ENCODE results near the gene TSHB.
A peak's percentile ranks its signal among the peaks of the same experiment; 100 is the strongest.
"Not testable (repeated sequence)": the region's sequence is repeated elsewhere in the genome, so short reads cannot be mapped to it uniquely, and the experiment has no call there.

TSHB gene
- total RNA-seq: 0 reads per million in 18 experiments

DNA sequence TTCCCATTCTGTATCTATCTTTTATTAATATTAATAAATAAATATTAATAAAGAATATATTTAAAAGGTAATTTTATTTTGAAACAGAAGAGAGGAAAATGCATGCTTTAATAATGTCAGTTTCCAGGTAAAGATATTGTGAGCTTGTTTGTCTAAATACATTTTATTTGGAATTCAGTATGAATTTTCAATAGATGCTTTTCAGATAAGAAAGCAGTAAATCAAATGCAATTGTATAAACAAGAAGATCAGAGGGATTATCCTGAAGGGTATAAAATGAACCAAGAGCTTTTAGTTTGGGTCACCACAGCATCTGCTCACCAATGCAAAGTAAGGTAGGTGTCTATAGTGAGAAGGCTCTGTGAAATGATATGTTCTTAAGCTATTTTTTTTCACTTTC, at the start of gene TSHB:
TSS of gene TSHB (plus strand) at position 301 of the 400 bp plus-strand sequence. CDS start 3,537 bp downstream, outside the sequence.
- no peak for DNase-seq

DNA sequence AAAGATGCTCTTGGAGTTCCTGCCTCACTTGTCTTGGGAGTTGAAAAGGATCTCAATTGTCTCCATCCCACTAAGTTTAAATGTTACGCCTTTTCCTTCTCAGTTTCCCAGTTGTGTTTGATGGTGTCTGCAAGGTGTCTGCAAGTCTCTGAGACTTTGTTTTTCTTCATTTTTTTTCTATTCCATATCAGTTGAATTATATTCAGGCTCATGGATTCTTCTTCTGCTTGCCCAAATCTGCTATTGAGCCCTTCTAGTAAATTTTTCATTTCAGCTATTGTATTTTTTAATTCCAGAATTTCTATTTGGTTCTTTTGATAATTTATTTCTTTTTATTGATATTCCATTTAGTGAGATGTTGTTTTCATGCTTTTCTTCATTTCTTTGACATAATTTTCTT, 47.4 kb upstream of the TSHB start:
- DNase-seq: no peak

DNA sequence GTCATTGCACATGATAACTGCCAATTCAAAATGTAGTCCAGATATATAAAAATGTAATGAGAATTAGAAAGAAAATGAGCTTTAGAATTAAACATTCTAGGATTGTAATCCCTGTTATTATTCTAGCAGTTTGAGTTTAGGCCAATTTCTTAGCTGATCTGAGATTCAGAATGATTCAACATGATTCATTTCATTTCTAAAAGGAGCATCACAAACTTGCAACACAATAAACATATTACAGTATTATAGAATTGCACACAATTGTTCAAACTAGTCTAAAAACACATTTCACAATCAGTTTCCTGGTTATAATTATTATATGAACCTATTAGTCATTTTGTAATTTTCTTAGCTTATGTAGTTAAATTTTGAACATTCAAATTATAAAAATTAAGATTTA, 43.3 kb upstream of the TSHB start:
- DNase-seq: no peak

DNA sequence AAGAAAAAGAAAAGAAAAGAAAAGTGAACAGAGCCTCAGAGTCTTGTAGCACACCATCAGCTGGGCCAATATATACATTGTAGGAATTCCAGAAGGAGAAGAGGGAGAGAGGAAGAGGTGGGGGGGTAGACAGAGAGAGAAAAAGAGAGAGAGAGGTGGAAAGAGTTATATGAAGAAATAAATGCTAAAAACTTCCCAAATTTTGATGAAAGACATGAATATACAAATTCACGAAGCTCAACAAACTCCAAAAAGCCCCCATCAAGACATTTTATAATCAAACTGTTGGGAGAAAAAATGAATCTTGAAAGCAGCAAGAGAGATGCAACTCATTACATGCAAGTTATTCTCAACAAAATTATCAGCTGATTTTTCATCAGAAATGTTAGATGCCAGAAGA, 41.5 kb upstream of the TSHB start:
- no peak for DNase-seq

DNA sequence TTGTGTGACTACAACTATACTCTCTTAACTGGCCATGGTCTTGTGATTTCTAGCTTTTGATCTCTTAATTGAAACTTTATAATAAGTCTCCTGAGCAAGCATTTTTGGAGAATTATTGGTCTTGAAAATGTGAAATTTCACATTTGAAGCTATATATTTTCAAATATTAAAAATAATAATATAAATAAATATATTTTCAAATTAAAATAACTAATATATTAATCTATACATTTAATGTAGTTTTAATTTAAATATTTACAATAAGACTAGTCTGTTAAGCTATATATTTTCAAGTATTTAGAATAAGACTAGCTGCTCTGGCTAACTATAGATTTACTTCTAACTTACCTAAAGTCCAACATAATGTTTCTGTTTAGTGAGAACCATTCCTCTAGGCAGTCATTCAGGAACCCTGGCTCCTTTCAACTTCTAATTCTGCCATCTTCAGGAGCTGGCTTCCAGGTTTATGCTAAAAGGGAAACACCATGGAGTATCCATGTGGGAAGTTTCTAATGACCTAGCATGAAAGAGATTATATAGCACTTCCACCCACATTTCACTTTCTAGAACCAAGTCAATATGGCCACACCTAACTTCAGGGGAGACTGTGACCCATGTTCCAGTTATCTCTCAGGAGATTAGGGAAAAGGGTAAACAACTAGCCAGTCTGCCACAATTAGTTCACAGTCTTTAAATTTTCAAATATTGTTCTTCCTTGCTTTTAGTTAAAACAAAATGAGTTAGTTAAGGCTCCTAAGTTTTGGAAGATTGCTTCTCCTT, 31.9 kb upstream of the TSHB start:
- DNase-seq: no peak

DNA sequence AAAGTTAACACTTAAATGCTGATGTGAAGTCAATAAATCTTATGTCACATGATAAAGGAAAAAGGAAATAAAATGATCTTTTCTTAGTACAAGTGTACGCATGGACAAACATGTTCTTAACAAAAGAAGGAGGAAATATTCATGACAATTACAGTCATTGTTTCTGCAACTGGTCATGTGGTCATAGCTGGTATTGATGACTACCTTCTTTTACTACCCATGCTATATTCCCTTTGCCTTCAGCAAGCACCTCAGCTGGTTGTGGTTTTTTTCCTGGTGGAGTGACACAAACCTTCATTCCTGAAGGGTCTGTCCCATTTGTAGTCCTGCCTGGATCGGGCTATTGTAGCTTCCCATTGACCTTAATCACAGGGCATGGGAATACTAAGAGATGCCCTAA, 23.4 kb upstream of the TSHB start:
- no peak for DNase-seq

DNA sequence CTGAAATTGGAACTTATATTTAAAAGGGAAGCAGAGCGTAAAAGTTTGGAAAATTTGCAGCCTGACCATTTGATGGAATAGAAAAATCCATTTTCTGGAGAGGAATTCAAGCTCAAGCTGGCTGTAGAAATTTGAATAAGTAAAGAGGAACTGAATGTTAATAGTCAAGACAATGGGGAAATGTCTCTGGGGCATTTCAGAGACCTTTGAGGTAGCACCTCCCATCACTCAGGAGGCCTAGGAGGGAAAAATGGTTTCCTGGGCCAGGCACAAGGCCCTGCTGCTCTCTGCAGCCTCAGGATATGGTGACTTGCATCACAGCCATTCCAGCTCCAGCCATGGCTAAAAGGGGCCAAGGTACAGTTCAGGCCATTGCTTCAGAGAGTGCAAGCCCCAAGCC, 17.6 kb upstream of the TSHB start:
- DNase-seq: peak in 1 of 2 donors; percentile 22

DNA sequence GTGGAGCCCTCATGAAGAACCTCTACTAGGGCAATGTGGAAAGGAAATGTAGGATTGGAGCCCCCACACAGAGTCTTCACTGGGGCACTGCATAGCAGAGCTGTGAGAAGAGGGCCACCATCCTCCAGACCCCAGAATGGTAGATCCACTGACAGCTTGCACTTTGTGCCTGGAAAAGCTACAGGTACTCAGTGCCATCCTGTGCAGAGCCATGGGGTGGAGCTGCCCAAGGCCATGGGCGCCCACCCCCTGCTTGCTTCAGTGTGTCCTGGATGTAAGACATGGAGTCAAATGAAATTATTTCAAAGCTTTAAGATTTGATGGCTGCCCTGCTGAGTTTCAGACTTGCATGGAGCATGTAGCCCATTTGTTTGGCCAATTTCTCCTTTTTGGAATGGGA, 17.2 kb upstream of the TSHB start:
- no peak for DNase-seq

DNA sequence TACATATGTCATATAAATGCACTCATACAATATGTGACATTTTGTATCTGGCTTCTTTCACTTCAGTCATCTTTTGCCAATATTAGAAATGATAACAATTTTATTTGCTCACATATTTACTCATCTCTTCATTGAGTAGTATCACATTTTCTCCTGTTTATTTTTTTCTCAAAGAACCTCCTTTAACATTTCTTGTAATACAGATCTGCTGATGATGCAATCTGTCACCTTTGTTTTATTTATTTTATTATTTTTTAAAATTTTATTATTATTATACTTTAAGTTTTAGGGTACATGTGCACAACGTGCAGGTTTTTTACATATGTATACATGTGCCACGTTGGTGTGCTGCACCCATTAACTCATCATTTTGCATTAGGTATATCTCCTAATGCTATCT, 15.8 kb upstream of the TSHB start:
- DNase-seq: no peak

DNA sequence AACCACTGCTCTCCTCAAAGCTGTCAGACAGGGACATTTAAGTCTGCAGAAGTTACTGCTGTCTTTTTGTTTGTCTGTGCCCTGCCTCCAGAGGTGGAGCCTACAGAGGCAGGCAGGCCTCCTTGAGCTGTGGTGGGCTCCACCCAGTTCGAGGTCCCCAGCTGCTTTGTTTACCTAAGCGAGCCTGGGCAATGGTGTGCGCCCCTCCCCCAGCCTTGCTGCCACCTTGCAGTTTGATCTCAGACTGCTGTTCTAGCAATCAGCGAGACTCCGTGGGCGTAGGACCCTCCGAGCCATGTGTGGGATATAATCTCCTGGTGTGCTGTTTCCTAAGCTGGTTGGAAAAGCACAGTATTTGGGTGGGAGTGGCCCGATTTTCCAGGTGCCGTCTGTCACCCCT, 10.1 kb upstream of the TSHB start:
- not testable (repeated sequence) for DNase-seq

DNA sequence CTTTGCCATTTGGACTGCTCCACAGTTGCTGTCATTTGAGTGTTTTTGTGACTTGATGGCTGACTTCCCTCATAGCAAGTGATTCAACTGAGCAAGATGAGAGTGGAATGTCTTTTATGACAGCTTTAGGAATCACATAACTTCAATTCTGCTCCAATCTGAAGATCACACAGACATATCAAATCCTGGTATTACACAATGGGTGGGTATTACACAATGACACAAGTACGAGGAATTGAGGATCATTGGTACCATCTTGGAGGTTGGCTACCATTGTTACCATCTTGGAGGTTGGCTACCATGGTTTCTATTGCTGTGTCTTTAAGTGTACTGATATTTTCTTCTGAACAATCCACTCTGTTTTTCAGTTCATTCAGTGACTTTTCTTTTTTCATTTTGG, 8.5 kb upstream of the TSHB start:
- no peak for DNase-seq

DNA sequence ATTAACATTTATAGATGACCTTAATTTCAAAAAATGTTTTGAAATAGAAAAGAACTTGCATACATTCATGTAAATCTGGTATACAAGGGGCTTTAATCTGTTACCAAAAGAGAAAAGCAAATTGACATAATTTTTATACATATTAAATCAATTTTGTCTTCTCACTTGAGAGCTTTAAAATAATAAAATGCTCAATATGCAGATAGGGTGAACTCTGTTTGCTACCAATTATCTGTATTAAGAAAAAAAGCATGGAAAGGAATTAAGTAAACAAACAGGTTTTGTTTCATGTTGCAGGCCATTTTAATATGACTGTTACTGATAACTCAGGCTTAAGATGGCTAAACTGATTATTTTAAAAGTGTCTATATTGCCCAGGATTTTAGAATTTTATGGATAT, 6.0 kb upstream of the TSHB start:
- DNase-seq: no peak

DNA sequence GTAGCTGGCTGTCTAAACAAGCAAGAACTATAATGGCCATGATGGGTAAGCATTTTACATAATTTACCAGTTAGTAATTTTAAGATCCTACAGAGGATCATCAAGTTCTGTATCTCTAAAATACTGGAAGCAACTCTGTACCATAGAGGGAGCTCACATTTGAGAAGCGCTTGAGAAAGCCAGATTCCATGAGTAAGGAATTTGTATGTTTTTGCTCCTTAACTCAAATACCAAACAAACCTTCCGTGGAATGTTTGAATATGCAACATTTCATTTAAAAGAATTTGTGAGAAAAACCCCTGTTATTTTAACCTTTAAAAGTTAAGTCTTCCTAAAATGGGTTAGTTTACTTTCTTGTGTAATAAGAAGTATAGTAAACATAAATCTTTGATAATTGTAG, 2.0 kb downstream of the TSHB start:
- DNase-seq: no peak

DNA sequence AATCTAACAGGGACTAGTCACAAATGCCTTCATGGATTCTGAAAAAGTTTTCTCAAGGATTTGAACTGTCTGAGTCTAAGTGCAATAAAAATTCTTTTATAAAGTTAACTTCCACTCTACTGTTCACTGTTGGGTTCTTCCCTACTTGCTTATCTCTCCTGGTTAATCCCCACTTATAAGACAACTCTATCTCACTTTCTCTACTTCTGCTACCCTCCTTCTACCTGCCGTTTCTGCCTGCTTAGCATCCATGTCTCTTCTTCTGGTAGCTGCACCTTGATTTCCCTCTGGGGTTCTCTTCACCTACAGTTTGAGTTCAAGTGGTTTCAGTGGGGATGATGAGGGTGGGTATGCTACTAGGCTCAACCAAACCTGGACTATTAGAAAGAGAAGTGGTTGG, 6.0 kb downstream of the TSHB start:
- DNase-seq: no peak

DNA sequence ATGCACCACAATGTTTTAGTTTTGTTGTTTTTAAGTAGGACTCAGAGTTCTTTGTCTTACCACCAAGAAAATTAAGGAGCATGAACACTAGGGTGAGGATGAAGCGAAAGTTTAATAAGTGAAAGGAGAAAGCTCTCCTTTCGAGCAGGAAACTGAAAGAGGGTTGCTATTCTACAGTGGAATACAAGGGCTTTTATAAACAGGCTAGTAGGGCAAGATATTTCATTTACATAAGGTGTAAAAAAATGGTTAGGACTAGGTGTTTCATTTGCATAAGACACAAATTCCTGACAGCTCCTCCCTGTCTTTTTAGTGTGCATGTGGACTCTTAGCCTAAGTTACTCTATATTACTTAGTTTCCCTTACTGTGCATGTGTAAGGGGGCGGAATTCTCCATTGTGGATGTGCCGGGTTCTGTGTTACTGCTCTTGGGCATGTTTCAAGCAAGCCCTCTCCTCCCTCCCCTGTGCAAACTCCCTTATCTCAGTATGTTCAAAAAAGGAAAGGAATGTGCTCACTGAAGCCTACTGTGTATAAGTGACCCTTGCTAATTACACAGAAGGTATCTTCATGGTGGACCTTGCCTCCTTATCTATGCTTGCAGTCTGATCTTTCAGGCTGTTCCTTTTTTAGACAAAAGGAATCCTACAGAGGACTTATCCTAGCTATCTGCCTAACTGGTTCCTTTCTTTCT, 7.3 kb downstream of the TSHB start:
- no peak for DNase-seq

DNA sequence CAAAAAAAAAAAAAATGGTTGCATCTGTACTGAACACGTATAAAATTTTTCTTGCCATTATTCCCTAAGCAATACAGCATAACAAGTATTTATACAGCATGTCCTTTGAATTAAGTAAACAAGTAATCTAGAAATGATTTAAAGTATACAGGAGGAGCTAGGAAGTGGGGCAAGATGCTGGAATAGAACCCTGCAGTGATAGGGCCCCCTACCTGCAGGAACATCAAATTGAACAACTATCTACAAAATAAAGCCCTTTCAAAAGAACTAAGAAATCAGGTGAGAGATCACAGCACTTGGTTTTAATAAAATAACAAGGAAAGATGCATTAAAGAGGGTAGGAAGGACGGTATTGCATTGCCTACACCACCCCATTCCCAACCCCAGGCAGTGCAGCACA, 10.9 kb downstream of the TSHB start:
- DNase-seq: no peak

DNA sequence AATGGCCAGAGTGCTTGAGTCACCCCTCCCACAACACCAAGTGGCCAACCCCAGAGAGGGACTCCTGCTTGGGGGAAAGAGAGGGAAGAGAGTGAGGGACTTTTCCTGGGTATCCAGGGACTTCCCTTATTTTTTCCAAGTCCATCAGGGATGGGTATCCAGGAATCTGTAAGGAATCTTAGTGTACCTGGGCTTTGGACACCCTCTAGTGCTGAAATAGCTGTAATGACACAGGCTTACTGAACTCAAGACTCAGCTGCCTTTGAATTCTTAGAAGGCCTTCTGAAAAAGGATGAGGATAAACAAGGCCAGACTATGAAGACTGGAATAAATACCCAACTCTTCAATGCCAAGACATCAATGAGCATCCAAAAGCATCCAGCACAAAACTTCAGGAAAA, 12.0 kb downstream of the TSHB start:
- DNase-seq: no peak

DNA sequence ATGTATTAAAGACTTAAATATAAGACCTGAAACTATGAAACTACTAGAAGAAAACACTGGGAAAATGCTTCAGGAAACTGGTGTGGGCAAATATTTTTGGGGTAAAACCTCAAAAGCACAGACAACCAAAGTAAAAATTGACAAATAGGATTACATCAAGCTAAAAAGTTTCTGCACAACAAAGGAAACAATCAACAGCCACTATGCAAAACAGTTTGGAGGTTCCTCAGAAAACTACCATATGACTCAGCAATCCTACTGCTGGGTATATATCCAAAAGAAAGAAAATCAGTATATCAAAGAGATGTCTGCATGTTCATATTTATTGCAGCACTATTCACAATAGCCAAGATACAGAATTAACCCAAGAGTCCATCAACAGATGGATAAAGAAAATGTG, 17.1 kb downstream of the TSHB start:
- DNase-seq: peak in 1 of 2 donors; percentile 7

DNA sequence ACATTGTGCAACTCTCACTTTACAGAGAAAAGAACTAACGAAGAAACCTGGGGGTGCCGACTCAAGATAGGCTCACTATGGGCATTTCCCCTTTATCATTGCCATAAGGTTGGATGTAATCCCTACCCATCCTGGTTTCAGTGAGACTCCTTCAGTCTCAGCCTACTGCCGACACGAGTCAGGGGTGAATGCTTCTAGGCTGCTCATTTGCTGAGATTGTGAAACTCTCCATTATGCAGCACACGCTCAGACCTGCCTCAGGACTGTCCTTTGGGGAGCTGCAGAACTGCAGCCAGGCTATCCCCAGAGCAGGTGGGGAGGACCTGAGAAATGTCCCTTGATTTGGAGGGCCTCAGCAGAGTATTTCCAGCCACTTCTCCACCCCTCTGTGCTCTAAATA, 22.2 kb downstream of the TSHB start:
- peak in 1 of 2 donors; percentile 2 for DNase-seq

DNA sequence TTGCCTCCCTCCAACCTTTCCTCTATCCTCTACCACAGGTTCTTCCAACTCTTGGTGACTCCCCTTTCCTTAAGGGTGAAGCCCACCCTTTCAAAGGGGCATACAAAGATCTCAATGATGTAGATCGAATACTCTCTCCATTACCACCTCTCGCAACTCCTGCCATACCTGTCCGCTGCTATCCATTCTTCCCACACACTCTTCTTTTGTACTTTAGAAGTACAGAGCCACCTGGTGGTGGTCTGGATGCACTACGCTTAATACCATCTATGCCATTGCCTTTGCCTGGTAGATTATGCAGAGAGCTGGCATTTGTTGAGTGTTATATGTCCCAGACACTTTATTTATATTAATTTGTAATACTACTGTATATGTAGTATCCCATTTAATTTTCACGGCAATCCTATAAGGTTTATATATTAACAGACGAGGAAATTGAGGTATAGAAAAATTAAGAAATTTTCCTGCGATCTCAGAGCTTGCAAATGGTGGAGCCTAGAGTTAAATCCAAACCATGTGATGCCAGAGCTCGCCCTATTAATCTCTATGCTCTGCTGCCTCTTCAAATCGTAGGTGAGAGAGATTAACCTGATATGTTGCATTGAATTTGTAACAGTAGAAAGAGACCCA, 22.9 kb downstream of the TSHB start:
- DNase-seq: peak; percentile 50 to 52

DNA sequence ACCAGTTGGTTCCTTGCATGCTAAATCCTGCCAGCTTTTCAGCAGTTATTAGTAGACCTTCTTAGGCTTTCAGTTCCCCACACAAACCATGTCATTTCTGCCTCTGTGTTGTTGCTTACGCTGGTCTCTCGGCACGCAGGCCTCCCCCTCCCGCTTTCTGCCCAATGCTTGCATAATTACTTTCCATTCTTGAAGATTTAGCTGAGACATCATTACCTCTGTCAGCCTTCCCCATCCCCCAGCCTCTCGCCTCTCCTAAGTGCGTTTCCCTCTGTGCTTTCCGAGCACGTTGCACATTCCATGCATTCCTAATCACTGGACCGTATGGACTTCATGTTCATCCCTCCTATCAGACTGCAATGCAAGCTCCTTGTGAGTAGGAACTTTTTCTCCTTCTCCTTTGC, 26.8 kb downstream of the TSHB start:
- DNase-seq: peak in 1 of 2 donors; percentile 22

DNA sequence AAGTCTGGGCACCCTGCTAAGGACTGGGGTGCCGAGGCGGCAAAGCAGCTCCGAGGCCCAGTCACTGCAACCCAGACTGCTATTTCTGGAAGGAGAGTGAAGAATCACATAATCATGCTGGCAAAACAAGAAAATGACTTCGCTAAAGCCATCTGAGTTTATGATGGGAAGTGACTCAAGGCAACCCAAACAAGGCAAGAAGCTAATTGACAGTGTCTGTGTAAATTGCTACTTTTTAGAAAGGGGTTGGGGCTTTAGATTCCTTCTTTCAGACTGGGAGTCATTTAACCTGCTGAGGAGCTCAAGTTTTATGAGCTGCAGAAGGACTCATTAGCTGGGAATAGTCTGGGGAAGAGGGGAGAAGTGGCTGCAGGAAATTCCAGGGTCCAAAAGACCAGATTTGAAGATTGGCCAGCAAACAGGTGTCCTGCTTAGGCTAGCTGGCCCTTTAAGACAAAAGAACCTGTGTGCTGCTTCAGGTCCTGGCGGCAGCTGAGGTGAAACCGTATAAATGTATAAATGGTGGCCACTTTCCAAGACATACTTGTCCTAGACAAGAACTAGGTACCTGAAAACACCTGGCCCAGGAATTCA, 28.1 kb downstream of the TSHB start:
- no peak for DNase-seq

DNA sequence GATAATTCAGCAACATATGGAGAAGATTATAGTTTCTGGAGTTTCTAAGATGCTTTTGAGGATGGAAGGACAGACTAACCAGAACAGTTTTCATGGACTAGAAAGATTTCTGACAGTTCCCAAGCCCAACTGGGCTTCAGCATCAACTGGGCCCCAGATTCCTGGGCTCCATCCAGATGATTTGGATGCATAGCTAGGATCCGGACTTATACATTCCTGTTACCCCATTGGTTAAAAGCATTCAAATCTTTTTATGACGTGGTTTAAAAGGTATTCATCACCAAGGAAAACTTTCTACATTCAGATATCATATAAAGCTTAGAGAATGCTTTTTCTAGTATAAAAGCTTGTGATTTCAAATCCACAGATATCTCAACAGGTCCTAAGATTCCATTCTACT, 29.7 kb downstream of the TSHB start:
- DNase-seq: no peak

DNA sequence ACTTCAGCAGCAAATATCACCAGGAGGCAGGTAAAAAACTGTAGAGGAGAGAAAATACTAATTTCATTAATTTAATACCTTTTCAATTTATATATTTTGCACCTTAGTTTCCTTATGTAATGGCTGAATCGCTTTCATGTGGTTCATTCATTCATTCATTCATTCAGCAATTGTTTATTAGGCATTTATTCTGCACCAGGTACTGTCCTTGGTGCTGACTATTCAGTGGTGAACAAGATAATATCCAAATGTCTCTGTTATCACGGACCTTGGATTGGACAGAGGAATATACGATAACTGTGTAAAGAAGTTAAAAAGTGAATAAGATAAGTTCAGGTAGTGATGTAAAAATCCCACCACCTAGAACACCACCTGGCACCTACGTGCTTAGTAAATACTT, 30.9 kb downstream of the TSHB start:
- no peak for DNase-seq
